K562 (cell line): ENCODE results near the gene HBM. TPM values are rescaled to one million over a fixed set of nuclear protein-coding genes. Genes with fewer than 3 reads are reported as not detected.
"Not testable (repeated sequence)": the region's sequence is repeated elsewhere in the genome, so short reads cannot be mapped to it uniquely, and the experiment has no call there.

Experiments
- ATAC-seq: fragments of 200-7000 bp; cut with Tn5 transposase; 3 replicates; pipeline ENCODE4 v1.9.1; 2020; ENCODE audit warnings: moderate library complexity
- BruUV-seq: library from RNA; stranded (reverse); fragments of 400-500 nt; replicated peaks from 2 replicates; lab custom pipeline; 2021; lab: Mats Ljungman, UMichigan
- CTCF ChIA-PET: fragments of 300-600 bp; formaldehyde crosslinking; extraction: SDS; loops from one replicate; lab custom pipeline; 2021; ENCODE audit warnings: low intra/inter-chr PET ratio; lab: Yijun Ruan, JAX
- POLR2A ChIA-PET: fragments of 300-600, 350-650 bp; sonication (Branson Sonifier 250); formaldehyde crosslinking; extraction: SDS; loops from one replicate; lab custom pipeline; 2021; ENCODE audit warnings: antibody characterized with exemption, inconsistent platforms; lab: Yijun Ruan, JAX
- DNase-seq, 4 experiments: peaks; one replicate each; pipeline versions ENCODE4 v3.0.0 to v3.0.0-alpha.2; 2011 to 2018; ENCODE audit warnings: low spot score in 3 of 4, mixed read lengths in 3 of 4; ENCODE audit errors: extremely low read depth in 1 of 4
- FAIRE-seq: peaks from 2 replicates; lab custom pipeline; 2011; peaks lifted over from hg19 to GRCh38; lab: Jason Lieb, UNC
- H2AFZ ChIP-seq: 2 replicates; pipeline ENCODE4 v1.6.0; 2011; ENCODE audit warnings: low read depth, low read length, control low read depth, inconsistent platforms
- H3K27ac ChIP-seq: fragments of 200-600 bp; 3 replicates; pipeline ENCODE4 v1.8.0; 2011; ENCODE audit warnings: low read depth, mild to moderate bottlenecking, control low read depth, inconsistent platforms, low read length, moderate library complexity, mixed read lengths; ENCODE audit errors: extremely low read depth
- H3K27me3 ChIP-seq, 2 experiments: fragments of 300-600 bp in 1 of 2; 2 replicates in 1 of 2; 3 replicates in 1 of 2; pipeline versions ENCODE4 v1.6.0 to v1.8.0; 2011; ENCODE audit warnings: inconsistent platforms in 2 of 2, low read length in 2 of 2, mild to moderate bottlenecking in 1 of 2, mixed read lengths in 1 of 2, moderate library complexity in 1 of 2; ENCODE audit not compliant: control insufficient read depth in 2 of 2, insufficient read depth in 2 of 2
- H3K36me3 ChIP-seq: fragments of 300-600 bp; 3 replicates; pipeline ENCODE4 v1.8.0; 2011; ENCODE audit warnings: mild to moderate bottlenecking, low read length, inconsistent platforms; ENCODE audit not compliant: control insufficient read depth, insufficient read depth
- H3K4me1 ChIP-seq, 2 experiments: fragments of 200-600 bp in 1 of 2; replicated peaks in 1 of 2; 2 replicates in 1 of 2; 3 replicates in 1 of 2; pipeline versions ENCODE4 v1.5.1 to v1.8.0; 2011; ENCODE audit warnings: inconsistent platforms in 2 of 2, low read length in 2 of 2, mild to moderate bottlenecking in 1 of 2, mixed read lengths in 1 of 2, moderate library complexity in 1 of 2; ENCODE audit not compliant: control insufficient read depth in 2 of 2, insufficient read depth in 2 of 2
- H3K4me2 ChIP-seq: 2 replicates; pipeline ENCODE4 v1.6.1; 2011; ENCODE audit warnings: low read length, control low read depth, inconsistent platforms, mixed read lengths; ENCODE audit not compliant: insufficient read depth
- H3K4me3 ChIP-seq: fragments of 200-600 bp; sonication (generic), shearing (Covaris generic); 2 replicates; pipeline ENCODE4 v1.5.1; 2016; ENCODE audit warnings: control low read depth, inconsistent platforms
- H3K79me2 ChIP-seq: fragments of 200-600 bp; 3 replicates; pipeline ENCODE4 v1.8.0; 2011; ENCODE audit warnings: low read length, inconsistent platforms; ENCODE audit not compliant: control insufficient read depth, insufficient read depth
- H3K9ac ChIP-seq, 2 experiments: 2 replicates each; pipeline versions ENCODE4 v1.6.0 to v1.6.1; 2011; ENCODE audit warnings: low read depth in 2 of 2, low read length in 2 of 2, control low read depth in 1 of 2, inconsistent platforms in 1 of 2, mild to moderate bottlenecking in 1 of 2, mixed read lengths in 1 of 2; ENCODE audit not compliant: insufficient read depth in 1 of 2
- H3K9me1 ChIP-seq: one replicate; pipeline ENCODE4 v1.6.0; 2011; ENCODE audit warnings: inconsistent platforms, mild to moderate bottlenecking, low read length, moderate library complexity; ENCODE audit not compliant: control insufficient read depth, insufficient read depth
- H3K9me3 ChIP-seq: replicated peaks from 2 replicates; pipeline ENCODE4 v1.5.1; 2011; ENCODE audit warnings: low read depth, low read length, inconsistent platforms; ENCODE audit not compliant: control insufficient read depth, insufficient read depth
- H4K20me1 ChIP-seq: replicated peaks from 2 replicates; pipeline ENCODE4 v1.6.1; 2011; ENCODE audit warnings: low read length, inconsistent platforms, mixed read lengths; ENCODE audit not compliant: control insufficient read depth, insufficient read depth
- EGR1 ChIP-seq: fragments of 450-650 bp; conservative IDR thresholded peaks from 2 replicates; pipeline ENCODE4 v1.6.1; 2017; ENCODE audit warnings: mild to moderate bottlenecking
- ETV5 ChIP-seq: sonication (generic); formaldehyde crosslinking; IDR thresholded peaks from 2 replicates; pipeline ENCODE4 v1.4.0; 2020; ENCODE audit warnings: low read depth, mild to moderate bottlenecking, missing genetic modification reagents
- FOXK1 ChIP-seq: sonication (generic); formaldehyde crosslinking; IDR thresholded peaks from 2 replicates; pipeline ENCODE4 v1.8.0; 2022; ENCODE audit warnings: missing genetic modification reagents, mild to moderate bottlenecking, borderline replicate concordance
- HDAC3 ChIP-seq: fragments of 450-650 bp; IDR thresholded peaks from 2 replicates; pipeline ENCODE4 v1.6.1; 2018; ENCODE audit warnings: borderline replicate concordance, mild to moderate bottlenecking, moderate library complexity; ENCODE audit not compliant: partially characterized antibody
- MAZ ChIP-seq, 2 experiments: fragments of 450-650 bp in 1 of 2; sonication (generic) in 1 of 2; formaldehyde crosslinking; IDR thresholded peaks in 1 of 2; conservative IDR thresholded peaks in 1 of 2; 2 replicates each; pipeline versions ENCODE4 v1.4.0 to v1.5.0; 2020; ENCODE audit warnings: mild to moderate bottlenecking in 1 of 2, missing genetic modification reagents in 1 of 2
- MIER1 ChIP-seq: fragments of 450-650 bp; IDR thresholded peaks from 2 replicates; pipeline ENCODE4 v1.6.1; 2016; ENCODE audit warnings: antibody characterized with exemption, mild to moderate bottlenecking, low read depth
- RFX1 ChIP-seq: fragments of 450-650 bp; IDR thresholded peaks from 2 replicates; pipeline ENCODE4 v1.6.1; 2016; ENCODE audit warnings: mild to moderate bottlenecking, moderate library complexity
- SMARCA4 ChIP-seq: fragments of 450-650 bp; IDR thresholded peaks from 2 replicates; pipeline ENCODE4 v1.6.1; 2016
- SP1 ChIP-seq: sonication (generic); formaldehyde crosslinking; IDR thresholded peaks from 2 replicates; pipeline ENCODE4 v1.8.1; 2022; ENCODE audit warnings: mild to moderate bottlenecking, missing genetic modification reagents
- SREBF1 ChIP-seq: fragments of 150-350 bp; IDR thresholded peaks from 2 replicates; pipeline ENCODE4 v1.6.1; 2014; ENCODE audit warnings: antibody characterized with exemption, low read depth, low read length, borderline replicate concordance
- STAG1 ChIP-seq: sonication (generic); formaldehyde crosslinking; IDR thresholded peaks from 2 replicates; pipeline ENCODE4 v1.5.0; 2020; ENCODE audit warnings: missing genetic modification reagents, borderline replicate concordance
- TOE1 ChIP-seq, 2 experiments: fragments of 450-650 bp in 1 of 2; sonication (generic) in 1 of 2; formaldehyde crosslinking in 1 of 2; IDR thresholded peaks; 2 replicates each; pipeline versions ENCODE4 v1.7.1 to v1.8.0; 2016 to 2022; ENCODE audit warnings: borderline replicate concordance in 2 of 2, mild to moderate bottlenecking in 2 of 2, antibody characterized with exemption in 1 of 2, inconsistent platforms in 1 of 2, low read depth in 1 of 2, missing genetic modification reagents in 1 of 2, moderate library complexity in 1 of 2
- U2AF2 ChIP-seq: fragments of 200-400 bp; formaldehyde crosslinking; optimal IDR thresholded peaks from 2 replicates; pipeline ENCODE3; 2017; ENCODE audit warnings: low read depth, mild to moderate bottlenecking, low read length
- ZNF76 ChIP-seq: fragments of 250-450 bp; sonication (Bioruptor Pico); IDR thresholded peaks from 2 replicates; pipeline ENCODE4 v1.4.0; 2020; ENCODE audit warnings: mild to moderate bottlenecking, moderate library complexity, borderline replicate concordance
- WGBS: fragments of 100-300 bp; shearing (Covaris generic); methylation state at CpG from one replicate; pipeline ENCODE4 v1.1.6; 2016; ENCODE audit warnings: low coverage, mixed read lengths; ENCODE audit not compliant: insufficient coverage; ENCODE audit errors: missing lambda C conversion rate; 5-methylcytosine and 5-hydroxymethylcytosine counted together
- in situ Hi-C: fragments of 300-500 bp; cut with MboI; formaldehyde crosslinking; loops from 4 replicates; pipeline ENCODE4 v1.15.0; 2018; ENCODE audit warnings: inconsistent platforms, mixed read lengths
- intact Hi-C: fragments of 100-400 bp; cut with micrococcal nuclease; formaldehyde crosslinking; loops from 2 replicates; pipeline ENCODE4 v1.14.2; 2022
- polyA plus RNA-seq, 8 experiments: library from polyadenylated mRNA; depleted of rRNA in 4 of 8; stranded (reverse) in 5 of 8; unstranded in 3 of 8; fragments of >200 nt; fragmentation: Nextera tagmentation in 2 of 8; fragmentation: Illumina TruSeq in 1 of 8; extraction: Ambion mirVana in 2 of 8; extraction: Trizol in 1 of 8; gene quantifications; 2 replicates each; pipeline versions ENCODE4 v1.2.1 to v1.2.3, GENCODE V29; 2011 to 2014; ENCODE audit warnings: inconsistent platforms in 1 of 8, missing spikeins in 1 of 8
- total RNA-seq, 7 experiments: library from RNA; depleted of rRNA in 6 of 7; stranded (reverse); fragments of >200 nt in 6 of 7; fragmentation: Illumina TruSeq in 2 of 7; extraction: Trizol in 2 of 7; gene quantifications; 2 replicates each; pipeline versions ENCODE4 v1.2.1 to v1.2.3, GENCODE V29; 2011 to 2021; ENCODE audit warnings: low replicate concordance in 1 of 7
- TF ChIP-seq, protein P1 (sequence below): sonication (generic); formaldehyde crosslinking; IDR thresholded peaks from 2 replicates; pipeline ENCODE4 v1.8.0; 2022; ENCODE audit warnings: mild to moderate bottlenecking, missing genetic modification reagents
- TF ChIP-seq, protein P2 (sequence below): fragments of 450-650 bp; IDR thresholded peaks from 2 replicates; pipeline ENCODE4 v1.6.1; 2016; ENCODE audit warnings: borderline replicate concordance

Gene HBM
- total and polyA plus RNA-seq, 9 of the 15 experiments (the other 6 are each of a cell fraction or from before 2014, with no cell fraction given): not detected

DNA sequence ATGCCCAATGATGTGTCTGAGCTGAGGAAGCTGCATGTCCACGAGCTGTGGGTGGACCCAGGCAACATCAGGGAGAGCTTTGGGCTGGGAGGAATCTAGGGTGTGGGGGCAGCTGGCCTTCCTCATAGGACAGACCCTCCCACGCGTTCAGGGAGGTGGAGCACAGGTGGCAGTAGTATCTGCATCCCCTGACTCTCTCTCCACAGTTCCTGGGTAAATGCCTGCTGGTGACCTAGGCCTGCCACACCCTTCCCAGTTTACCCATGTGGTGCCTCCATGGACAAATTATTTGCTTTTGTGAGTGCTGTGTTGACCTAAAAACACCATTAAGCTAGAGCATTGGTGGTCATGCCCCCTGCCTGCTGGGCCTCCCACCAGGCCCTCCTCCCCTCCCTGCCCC lies 3.2 kb downstream of the HBM start (continued):
- TF ChIP-seq, protein P1, sequence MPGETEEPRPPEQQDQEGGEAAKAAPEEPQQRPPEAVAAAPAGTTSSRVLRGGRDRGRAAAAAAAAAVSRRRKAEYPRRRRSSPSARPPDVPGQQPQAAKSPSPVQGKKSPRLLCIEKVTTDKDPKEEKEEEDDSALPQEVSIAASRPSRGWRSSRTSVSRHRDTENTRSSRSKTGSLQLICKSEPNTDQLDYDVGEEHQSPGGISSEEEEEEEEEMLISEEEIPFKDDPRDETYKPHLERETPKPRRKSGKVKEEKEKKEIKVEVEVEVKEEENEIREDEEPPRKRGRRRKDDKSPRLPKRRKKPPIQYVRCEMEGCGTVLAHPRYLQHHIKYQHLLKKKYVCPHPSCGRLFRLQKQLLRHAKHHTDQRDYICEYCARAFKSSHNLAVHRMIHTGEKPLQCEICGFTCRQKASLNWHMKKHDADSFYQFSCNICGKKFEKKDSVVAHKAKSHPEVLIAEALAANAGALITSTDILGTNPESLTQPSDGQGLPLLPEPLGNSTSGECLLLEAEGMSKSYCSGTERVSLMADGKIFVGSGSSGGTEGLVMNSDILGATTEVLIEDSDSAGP: no peak
- no peak for TF ChIP-seq ZNF76 (CRISPR knock-in tag)
- no peak for TF ChIP-seq U2AF2
- no peak for TF ChIP-seq SREBF1
- TF ChIP-seq HDAC3: no peak
- no peak for TF ChIP-seq RFX1
- TF ChIP-seq, all 486 proteins: peak for 0

DNA sequence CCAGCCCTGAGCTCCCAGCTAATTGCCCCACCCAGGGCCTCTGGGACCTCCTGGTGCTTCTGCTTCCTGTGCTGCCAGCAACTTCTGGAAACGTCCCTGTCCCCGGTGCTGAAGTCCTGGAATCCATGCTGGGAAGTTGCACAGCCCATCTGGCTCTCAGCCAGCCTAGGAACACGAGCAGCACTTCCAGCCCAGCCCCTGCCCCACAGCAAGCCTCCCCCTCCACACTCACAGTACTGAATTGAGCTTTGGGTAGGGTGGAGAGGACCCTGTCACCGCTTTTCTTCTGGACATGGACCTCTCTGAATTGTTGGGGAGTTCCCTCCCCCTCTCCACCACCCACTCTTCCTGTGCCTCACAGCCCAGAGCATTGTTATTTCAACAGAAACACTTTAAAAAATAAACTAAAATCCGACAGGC lies 4.3 kb downstream of the HBM start:
- H3K9me3 ChIP-seq; in situ Hi-C loops; H3K36me3 ChIP-seq; H2AFZ ChIP-seq; H3K79me2 ChIP-seq; BruUV-seq; H4K20me1 ChIP-seq; intact Hi-C loops; H3K9me1 ChIP-seq; H3K27ac ChIP-seq; H3K4me3 ChIP-seq; H3K4me2 ChIP-seq; CTCF ChIA-PET; H3K27me3 ChIP-seq; TF ChIP-seq TOE1 (IDR thresholded peaks at IDR 0.05; ENCODE audit: borderline replicate concordance): not testable (repeated sequence)
- Histone ChIP-seq H3K4me1 (peaks cover 19 to 68% of the 10 kb centered on the region in 2 experiments; a peak in 4 of 5 replicates), H3K9ac (peak overlapping the region in 1 of 2 experiments; percentile 55; a peak in 1 of 4 replicates)
- peak; percentile 91 for FAIRE-seq
- ATAC-seq: peak; percentile 37
- POLR2A ChIA-PET: interaction anchor here (0.6 kb wide), 1 partner anchor 103 kb away, joined by 3 read pairs; no protein-coding TSS in a partner anchor
- peak in 1 of 4 experiments; percentile 52 for DNase-seq
- WGBS: 5% methylated on average over 5 of the region's 5 CpGs
- 0 out of 2 replicates have a peak, but pooled peaks have one; percentile 34 for TF ChIP-seq STAG1 (CRISPR knock-in tag)
- TF ChIP-seq ETV5: peak; percentile 66; the same call in 1 of the 2 replicates
- TF ChIP-seq FOXK1: 0 out of 2 replicates have a peak, but pooled peaks have one; percentile 28
- TF ChIP-seq MIER1: peak; percentile 91
- TF ChIP-seq EGR1: peak; percentile 58
- TF ChIP-seq, protein P2, sequence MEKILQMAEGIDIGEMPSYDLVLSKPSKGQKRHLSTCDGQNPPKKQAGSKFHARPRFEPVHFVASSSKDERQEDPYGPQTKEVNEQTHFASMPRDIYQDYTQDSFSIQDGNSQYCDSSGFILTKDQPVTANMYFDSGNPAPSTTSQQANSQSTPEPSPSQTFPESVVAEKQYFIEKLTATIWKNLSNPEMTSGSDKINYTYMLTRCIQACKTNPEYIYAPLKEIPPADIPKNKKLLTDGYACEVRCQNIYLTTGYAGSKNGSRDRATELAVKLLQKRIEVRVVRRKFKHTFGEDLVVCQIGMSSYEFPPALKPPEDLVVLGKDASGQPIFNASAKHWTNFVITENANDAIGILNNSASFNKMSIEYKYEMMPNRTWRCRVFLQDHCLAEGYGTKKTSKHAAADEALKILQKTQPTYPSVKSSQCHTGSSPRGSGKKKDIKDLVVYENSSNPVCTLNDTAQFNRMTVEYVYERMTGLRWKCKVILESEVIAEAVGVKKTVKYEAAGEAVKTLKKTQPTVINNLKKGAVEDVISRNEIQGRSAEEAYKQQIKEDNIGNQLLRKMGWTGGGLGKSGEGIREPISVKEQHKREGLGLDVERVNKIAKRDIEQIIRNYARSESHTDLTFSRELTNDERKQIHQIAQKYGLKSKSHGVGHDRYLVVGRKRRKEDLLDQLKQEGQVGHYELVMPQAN: 0 out of 2 replicates have a peak, but pooled peaks have one; percentile 53
- TF ChIP-seq SMARCA4: 0 out of 2 replicates have a peak, but pooled peaks have one; percentile 13
- TF ChIP-seq SP1 (CRISPR knock-in tag): 0 out of 2 replicates have a peak, but pooled peaks have one; percentile 41
- peak; percentile 74; the same call in 1 of the 2 replicates for TF ChIP-seq TOE1 (CRISPR knock-in tag; IDR thresholded peaks at IDR 0.05; ENCODE audit: borderline replicate concordance, low read depth)
- 0 out of 4 replicates have a peak, but pooled peaks of 1 of the 2 experiments have one; percentile 29 for TF ChIP-seq MAZ (CRISPR knock-in tag; conservative IDR thresholded peaks at IDR 0.05 in 1 of 2, IDR thresholded peaks at IDR 0.05 in 1 of 2)
